Ishikawa (cell line): Measurements from ENCODE around the gene CTSD.

Experiments
- CEBPB ChIP-seq: IDR thresholded peaks from 2 replicates; pipeline ENCODE4 v1.6.1; 2012
- CREB1 ChIP-seq: IDR thresholded peaks from 2 replicates; pipeline ENCODE4 v1.6.1; 2012; ENCODE audit warnings: low read depth
- EGR1 ChIP-seq: IDR thresholded peaks from 2 replicates; pipeline ENCODE4 v1.6.1; 2012
- EP300 ChIP-seq: IDR thresholded peaks from 2 replicates; pipeline ENCODE4 v1.6.1; 2012; ENCODE audit warnings: borderline replicate concordance
- FOXM1 ChIP-seq: IDR thresholded peaks from 2 replicates; pipeline ENCODE4 v1.6.1; 2012; ENCODE audit warnings: low read depth, borderline replicate concordance
- NFIC ChIP-seq: IDR thresholded peaks from 2 replicates; pipeline ENCODE4 v1.6.1; 2012
- RAD21 ChIP-seq: IDR thresholded peaks from 2 replicates; pipeline ENCODE4 v1.6.1; 2012; ENCODE audit warnings: low read depth
- TAF1 ChIP-seq: IDR thresholded peaks from 2 replicates; pipeline ENCODE4 v1.6.1; 2012; ENCODE audit warnings: low read depth, mild to moderate bottlenecking
- TCF12 ChIP-seq: IDR thresholded peaks from 2 replicates; pipeline ENCODE4 v1.6.1; 2012; ENCODE audit warnings: low read depth
- TEAD4 ChIP-seq: IDR thresholded peaks from 2 replicates; pipeline ENCODE4 v1.6.1; 2012
- YY1 ChIP-seq: IDR thresholded peaks from 2 replicates; pipeline ENCODE4 v1.6.1; 2012; ENCODE audit warnings: low read depth
- ZBTB7A ChIP-seq: IDR thresholded peaks from 2 replicates; pipeline ENCODE4 v1.6.1; 2012; ENCODE audit warnings: low read depth
- TF ChIP-seq, protein P1 (sequence below): IDR thresholded peaks from 2 replicates; pipeline ENCODE4 v1.6.1; 2012
- TF ChIP-seq, protein P2 (sequence below): IDR thresholded peaks from 2 replicates; pipeline ENCODE4 v1.6.1; 2012; ENCODE audit warnings: low read depth, mild to moderate bottlenecking
- TF ChIP-seq, protein P3 (sequence below): IDR thresholded peaks from 2 replicates; pipeline ENCODE4 v1.6.1; 2012

CTSD gene

DNA sequence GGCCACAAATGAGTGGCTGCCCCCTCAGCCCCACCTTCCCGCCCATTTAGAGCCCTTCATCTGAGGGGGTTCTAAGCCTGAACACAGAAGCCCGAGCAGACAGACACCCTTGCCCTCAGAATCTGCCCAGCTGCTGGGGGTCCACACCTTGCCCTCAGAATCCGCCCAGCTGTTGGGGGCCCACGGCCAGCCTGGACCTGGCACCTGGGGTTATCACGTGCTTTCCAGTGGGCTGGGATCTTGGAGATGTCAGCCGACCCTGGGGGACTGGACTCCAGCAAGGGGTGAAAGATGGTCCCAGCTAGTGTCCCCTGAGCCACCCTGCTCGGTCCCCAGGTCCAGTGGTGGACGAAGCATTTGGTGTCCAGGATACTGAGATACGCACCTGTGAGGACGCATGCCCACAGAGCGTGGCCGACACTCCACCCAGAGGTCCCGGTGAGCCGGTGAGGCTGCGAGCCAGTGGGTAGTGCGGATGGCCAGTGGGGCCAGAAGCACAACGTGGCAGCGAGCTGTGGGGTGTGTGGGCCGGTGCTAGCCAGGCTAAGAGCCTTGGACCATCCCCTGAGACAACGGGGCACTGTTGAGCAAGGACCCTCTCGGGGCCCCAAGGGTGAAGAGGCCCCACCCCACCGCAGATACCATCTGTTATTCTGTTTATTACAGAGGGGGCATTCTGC is 3.1 kb upstream of the CTSD start:
- TF ChIP-seq, protein P1, sequence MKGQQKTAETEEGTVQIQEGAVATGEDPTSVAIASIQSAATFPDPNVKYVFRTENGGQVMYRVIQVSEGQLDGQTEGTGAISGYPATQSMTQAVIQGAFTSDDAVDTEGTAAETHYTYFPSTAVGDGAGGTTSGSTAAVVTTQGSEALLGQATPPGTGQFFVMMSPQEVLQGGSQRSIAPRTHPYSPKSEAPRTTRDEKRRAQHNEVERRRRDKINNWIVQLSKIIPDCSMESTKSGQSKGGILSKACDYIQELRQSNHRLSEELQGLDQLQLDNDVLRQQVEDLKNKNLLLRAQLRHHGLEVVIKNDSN: no peak
- TF ChIP-seq FOXM1 (no peak), YY1 (no peak), TEAD4 (no peak), EGR1 (no peak), TAF1 (no peak), RAD21 (no peak), ZBTB7A (no peak), CEBPB (no peak), CREB1 (no peak)
- TF ChIP-seq, protein P2, sequence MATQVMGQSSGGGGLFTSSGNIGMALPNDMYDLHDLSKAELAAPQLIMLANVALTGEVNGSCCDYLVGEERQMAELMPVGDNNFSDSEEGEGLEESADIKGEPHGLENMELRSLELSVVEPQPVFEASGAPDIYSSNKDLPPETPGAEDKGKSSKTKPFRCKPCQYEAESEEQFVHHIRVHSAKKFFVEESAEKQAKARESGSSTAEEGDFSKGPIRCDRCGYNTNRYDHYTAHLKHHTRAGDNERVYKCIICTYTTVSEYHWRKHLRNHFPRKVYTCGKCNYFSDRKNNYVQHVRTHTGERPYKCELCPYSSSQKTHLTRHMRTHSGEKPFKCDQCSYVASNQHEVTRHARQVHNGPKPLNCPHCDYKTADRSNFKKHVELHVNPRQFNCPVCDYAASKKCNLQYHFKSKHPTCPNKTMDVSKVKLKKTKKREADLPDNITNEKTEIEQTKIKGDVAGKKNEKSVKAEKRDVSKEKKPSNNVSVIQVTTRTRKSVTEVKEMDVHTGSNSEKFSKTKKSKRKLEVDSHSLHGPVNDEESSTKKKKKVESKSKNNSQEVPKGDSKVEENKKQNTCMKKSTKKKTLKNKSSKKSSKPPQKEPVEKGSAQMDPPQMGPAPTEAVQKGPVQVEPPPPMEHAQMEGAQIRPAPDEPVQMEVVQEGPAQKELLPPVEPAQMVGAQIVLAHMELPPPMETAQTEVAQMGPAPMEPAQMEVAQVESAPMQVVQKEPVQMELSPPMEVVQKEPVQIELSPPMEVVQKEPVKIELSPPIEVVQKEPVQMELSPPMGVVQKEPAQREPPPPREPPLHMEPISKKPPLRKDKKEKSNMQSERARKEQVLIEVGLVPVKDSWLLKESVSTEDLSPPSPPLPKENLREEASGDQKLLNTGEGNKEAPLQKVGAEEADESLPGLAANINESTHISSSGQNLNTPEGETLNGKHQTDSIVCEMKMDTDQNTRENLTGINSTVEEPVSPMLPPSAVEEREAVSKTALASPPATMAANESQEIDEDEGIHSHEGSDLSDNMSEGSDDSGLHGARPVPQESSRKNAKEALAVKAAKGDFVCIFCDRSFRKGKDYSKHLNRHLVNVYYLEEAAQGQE: no peak
- TF ChIP-seq, protein P3, sequence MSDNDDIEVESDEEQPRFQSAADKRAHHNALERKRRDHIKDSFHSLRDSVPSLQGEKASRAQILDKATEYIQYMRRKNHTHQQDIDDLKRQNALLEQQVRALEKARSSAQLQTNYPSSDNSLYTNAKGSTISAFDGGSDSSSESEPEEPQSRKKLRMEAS: no peak

DNA sequence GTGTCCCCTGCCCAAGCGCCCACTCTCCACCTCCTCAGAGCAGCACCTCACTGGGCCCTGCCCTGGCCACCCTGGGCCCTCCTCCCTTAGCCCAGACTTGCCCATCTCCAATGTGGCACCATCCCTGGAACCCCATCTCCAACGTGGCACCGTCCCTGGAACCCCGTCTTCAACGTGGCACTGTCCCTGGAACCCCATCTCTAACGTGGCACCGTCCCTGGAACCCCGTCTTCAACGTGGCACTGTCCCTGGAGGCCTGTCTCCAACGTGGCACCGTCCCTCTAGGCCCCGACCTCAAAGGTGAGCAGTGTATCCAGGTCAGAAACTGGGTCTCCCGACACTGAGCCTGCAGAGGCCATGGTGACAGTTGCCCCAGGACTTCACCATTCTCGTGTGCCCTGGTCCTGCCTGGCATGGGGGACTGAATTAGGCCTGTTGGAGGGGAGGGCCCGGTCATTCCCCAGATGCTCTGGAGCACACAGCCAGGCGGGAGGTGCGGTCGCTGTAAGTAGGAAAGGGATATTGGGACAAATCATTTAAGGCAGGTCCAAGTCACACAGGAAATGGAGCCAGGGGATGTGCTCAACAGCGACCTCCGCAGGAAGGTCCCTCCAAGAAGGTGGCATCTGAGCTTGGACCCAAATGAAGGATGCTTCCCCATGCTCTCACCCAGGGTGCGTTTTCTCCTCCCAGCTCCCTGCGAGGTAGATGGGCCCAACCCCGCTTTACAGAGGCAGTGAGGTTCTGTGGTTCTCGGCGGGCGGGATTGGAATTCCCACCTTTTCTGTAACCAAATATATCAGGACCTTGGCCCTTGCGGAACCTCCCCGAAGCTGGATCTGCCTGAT is 2.4 kb upstream of the CTSD start:
- no peak for TF ChIP-seq CEBPB
- no peak for TF ChIP-seq NFIC
- TF ChIP-seq, protein P2: no peak
- TF ChIP-seq CREB1: no peak
- TF ChIP-seq TEAD4: no peak
- no peak for TF ChIP-seq EGR1
- no peak for TF ChIP-seq TAF1
- no peak for TF ChIP-seq FOXM1
- TF ChIP-seq, protein P3: no peak
- TF ChIP-seq, protein P1: no peak
- no peak for TF ChIP-seq TCF12
- TF ChIP-seq RAD21: no peak
- no peak for TF ChIP-seq EP300
- no peak for TF ChIP-seq YY1
- no peak for TF ChIP-seq ZBTB7A

DNA sequence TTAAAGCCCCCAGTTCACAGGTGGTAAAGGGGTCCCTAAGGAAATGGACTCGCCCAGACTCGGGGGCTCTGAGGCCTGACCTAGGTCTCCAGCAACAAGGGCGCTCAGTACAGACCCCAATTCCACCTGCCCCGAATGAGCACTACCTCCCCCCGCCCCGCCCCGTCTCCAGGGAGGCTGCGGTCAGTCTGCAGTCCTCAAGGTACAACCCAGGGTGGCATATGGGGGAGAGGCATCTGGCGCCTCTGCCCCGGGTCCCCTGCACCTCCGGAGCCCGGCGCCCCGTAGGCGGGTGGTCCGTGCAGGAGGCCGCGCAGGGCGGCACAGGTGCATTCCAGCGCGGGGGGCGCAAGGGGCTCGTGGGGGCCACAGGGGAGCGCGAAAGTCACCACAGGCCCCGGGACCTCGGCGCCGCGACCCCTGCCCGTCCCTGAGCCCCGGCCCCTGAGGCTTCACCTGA is 361 bp downstream of the CTSD start:
- no peak for TF ChIP-seq RAD21
- TF ChIP-seq, protein P2: no peak
- no peak for TF ChIP-seq TCF12
- TF ChIP-seq YY1: no peak
- no peak for TF ChIP-seq FOXM1
- TF ChIP-seq, protein P3: no peak
- TF ChIP-seq EGR1: no peak
- TF ChIP-seq CREB1: no peak
- TF ChIP-seq EP300: no peak
- TF ChIP-seq, protein P1: no peak
- TF ChIP-seq NFIC: no peak
- TF ChIP-seq TAF1: no peak
- no peak for TF ChIP-seq CEBPB
